Measurements from ENCODE around the gene MLLT1. TPM values are rescaled to one million over a fixed set of nuclear protein-coding genes. Genes with fewer than 3 reads are reported as not detected.

Gene MLLT1
- total and polyA plus RNA-seq, 10 of the 15 experiments (the other 5 are each of a cell fraction or from before 2014, with no cell fraction given), result 0.16 to 61.1 (median 8.5) TPM

DNA sequence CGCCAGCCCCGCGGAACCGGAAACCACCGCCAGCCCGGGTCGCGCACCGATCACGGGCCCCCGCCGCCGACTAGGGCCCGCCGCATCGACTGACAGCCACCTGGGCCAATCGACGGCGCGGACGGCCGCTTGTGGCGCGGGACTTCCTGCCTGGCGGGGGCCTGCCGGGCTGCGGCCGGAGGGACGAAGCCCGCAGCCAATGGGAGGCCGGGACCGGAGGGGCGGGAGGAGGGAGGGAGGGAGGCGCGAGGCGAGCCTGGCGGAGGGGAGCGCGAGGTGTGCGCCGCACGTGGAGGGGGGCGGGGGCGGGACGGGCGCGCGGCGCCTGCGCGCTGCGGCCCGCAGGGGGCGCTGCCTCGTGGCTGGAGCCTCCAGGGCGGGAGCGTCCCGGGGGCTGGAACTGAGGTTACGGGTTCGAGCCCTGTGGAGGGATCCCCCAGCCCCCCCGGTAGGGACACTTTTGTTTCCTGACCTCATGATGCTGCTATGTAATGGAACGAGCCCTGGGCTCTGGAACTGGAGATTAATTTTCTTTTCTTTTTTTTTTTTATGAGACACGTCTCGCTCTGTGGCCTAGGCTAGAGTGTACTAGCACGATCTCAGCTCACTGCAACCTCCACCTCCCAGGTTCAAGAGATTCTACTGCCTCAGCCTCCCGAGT, at the start of gene MLLT1 (continued):
- TF ChIP-seq KLF5 (IDR thresholded peaks at IDR 0.05; ENCODE audit: partially characterized antibody), result no peak
- TF ChIP-seq, protein P1, sequence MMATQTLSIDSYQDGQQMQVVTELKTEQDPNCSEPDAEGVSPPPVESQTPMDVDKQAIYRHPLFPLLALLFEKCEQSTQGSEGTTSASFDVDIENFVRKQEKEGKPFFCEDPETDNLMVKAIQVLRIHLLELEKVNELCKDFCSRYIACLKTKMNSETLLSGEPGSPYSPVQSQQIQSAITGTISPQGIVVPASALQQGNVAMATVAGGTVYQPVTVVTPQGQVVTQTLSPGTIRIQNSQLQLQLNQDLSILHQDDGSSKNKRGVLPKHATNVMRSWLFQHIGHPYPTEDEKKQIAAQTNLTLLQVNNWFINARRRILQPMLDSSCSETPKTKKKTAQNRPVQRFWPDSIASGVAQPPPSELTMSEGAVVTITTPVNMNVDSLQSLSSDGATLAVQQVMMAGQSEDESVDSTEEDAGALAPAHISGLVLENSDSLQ (IDR thresholded peaks at IDR 0.05), result peak; percentile 98
- no peak for TF ChIP-seq RBBP5 (conservative IDR thresholded peaks at IDR 0.05)
- TF ChIP-seq CREM (IDR thresholded peaks at IDR 0.05; ENCODE audit: low read depth), result peak; percentile 71
- TF ChIP-seq SMC3 (IDR thresholded peaks at IDR 0.05; ENCODE audit: borderline replicate concordance, low read length), result no peak; the same call in 1 of the 2 replicates
- TF ChIP-seq, protein P2, sequence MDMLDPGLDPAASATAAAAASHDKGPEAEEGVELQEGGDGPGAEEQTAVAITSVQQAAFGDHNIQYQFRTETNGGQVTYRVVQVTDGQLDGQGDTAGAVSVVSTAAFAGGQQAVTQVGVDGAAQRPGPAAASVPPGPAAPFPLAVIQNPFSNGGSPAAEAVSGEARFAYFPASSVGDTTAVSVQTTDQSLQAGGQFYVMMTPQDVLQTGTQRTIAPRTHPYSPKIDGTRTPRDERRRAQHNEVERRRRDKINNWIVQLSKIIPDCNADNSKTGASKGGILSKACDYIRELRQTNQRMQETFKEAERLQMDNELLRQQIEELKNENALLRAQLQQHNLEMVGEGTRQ (IDR thresholded peaks at IDR 0.05; ENCODE audit: borderline replicate concordance, low read depth, low read length), result no peak
- no peak for TF ChIP-seq HDGF (IDR thresholded peaks at IDR 0.05)
- TF ChIP-seq STAT1 (conservative IDR thresholded peaks at IDR 0.05), result no peak
- no peak for TF ChIP-seq NRF1 (conservative IDR thresholded peaks at IDR 0.05; ENCODE audit: low read depth, low read length)
- TF ChIP-seq, protein P3, sequence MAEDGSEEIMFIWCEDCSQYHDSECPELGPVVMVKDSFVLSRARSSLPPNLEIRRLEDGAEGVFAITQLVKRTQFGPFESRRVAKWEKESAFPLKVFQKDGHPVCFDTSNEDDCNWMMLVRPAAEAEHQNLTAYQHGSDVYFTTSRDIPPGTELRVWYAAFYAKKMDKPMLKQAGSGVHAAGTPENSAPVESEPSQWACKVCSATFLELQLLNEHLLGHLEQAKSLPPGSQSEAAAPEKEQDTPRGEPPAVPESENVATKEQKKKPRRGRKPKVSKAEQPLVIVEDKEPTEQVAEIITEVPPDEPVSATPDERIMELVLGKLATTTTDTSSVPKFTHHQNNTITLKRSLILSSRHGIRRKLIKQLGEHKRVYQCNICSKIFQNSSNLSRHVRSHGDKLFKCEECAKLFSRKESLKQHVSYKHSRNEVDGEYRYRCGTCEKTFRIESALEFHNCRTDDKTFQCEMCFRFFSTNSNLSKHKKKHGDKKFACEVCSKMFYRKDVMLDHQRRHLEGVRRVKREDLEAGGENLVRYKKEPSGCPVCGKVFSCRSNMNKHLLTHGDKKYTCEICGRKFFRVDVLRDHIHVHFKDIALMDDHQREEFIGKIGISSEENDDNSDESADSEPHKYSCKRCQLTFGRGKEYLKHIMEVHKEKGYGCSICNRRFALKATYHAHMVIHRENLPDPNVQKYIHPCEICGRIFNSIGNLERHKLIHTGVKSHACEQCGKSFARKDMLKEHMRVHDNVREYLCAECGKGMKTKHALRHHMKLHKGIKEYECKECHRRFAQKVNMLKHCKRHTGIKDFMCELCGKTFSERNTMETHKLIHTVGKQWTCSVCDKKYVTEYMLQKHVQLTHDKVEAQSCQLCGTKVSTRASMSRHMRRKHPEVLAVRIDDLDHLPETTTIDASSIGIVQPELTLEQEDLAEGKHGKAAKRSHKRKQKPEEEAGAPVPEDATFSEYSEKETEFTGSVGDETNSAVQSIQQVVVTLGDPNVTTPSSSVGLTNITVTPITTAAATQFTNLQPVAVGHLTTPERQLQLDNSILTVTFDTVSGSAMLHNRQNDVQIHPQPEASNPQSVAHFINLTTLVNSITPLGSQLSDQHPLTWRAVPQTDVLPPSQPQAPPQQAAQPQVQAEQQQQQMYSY (CRISPR knock-in tag; IDR thresholded peaks at IDR 0.05), result no peak
- TF ChIP-seq SMARCA5 (IDR thresholded peaks at IDR 0.05), result no peak
- TF ChIP-seq, protein P4, sequence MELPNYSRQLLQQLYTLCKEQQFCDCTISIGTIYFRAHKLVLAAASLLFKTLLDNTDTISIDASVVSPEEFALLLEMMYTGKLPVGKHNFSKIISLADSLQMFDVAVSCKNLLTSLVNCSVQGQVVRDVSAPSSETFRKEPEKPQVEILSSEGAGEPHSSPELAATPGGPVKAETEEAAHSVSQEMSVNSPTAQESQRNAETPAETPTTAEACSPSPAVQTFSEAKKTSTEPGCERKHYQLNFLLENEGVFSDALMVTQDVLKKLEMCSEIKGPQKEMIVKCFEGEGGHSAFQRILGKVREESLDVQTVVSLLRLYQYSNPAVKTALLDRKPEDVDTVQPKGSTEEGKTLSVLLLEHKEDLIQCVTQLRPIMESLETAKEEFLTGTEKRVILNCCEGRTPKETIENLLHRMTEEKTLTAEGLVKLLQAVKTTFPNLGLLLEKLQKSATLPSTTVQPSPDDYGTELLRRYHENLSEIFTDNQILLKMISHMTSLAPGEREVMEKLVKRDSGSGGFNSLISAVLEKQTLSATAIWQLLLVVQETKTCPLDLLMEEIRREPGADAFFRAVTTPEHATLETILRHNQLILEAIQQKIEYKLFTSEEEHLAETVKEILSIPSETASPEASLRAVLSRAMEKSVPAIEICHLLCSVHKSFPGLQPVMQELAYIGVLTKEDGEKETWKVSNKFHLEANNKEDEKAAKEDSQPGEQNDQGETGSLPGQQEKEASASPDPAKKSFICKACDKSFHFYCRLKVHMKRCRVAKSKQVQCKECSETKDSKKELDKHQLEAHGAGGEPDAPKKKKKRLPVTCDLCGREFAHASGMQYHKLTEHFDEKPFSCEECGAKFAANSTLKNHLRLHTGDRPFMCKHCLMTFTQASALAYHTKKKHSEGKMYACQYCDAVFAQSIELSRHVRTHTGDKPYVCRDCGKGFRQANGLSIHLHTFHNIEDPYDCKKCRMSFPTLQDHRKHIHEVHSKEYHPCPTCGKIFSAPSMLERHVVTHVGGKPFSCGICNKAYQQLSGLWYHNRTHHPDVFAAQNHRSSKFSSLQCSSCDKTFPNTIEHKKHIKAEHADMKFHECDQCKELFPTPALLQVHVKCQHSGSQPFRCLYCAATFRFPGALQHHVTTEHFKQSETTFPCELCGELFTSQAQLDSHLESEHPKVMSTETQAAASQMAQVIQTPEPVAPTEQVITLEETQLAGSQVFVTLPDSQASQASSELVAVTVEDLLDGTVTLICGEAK (IDR thresholded peaks at IDR 0.05; ENCODE audit: borderline replicate concordance), result peak; percentile 75
- TF ChIP-seq LARP7 (IDR thresholded peaks at IDR 0.05), result peak; percentile 49; the same call in 1 of the 2 replicates
- TF ChIP-seq, protein P5, sequence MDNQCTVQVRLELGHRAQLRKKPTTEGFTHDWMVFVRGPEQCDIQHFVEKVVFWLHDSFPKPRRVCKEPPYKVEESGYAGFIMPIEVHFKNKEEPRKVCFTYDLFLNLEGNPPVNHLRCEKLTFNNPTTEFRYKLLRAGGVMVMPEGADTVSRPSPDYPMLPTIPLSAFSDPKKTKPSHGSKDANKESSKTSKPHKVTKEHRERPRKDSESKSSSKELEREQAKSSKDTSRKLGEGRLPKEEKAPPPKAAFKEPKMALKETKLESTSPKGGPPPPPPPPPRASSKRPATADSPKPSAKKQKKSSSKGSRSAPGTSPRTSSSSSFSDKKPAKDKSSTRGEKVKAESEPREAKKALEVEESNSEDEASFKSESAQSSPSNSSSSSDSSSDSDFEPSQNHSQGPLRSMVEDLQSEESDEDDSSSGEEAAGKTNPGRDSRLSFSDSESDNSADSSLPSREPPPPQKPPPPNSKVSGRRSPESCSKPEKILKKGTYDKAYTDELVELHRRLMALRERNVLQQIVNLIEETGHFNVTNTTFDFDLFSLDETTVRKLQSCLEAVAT (IDR thresholded peaks at IDR 0.05), result peak; percentile 68
- TF ChIP-seq SUZ12 (IDR thresholded peaks at IDR 0.05; ENCODE audit: unreplicated experiment), result no peak
- TF ChIP-seq FOXM1 (IDR thresholded peaks at IDR 0.05; ENCODE audit: low read depth, low read length), result no peak
